GM10847 (cell line): Measurements from ENCODE around the gene XYLT1.

Experiments used
- POLR2A ChIP-seq: IDR thresholded peaks from 2 replicates; pipeline ENCODE4 v1.6.1; 2011; ENCODE audit not compliant: insufficient read length; ENCODE audit errors: extremely low read depth

The XYLT1 gene

GRCh38 chr16:17177959-17178905 lies 292.5 kb downstream of the XYLT1 start:
- no peak for TF ChIP-seq POLR2A

GRCh38 chr16:17177242-17177958 lies 293.4 kb downstream of the XYLT1 start:
- no peak for TF ChIP-seq POLR2A

DNA sequence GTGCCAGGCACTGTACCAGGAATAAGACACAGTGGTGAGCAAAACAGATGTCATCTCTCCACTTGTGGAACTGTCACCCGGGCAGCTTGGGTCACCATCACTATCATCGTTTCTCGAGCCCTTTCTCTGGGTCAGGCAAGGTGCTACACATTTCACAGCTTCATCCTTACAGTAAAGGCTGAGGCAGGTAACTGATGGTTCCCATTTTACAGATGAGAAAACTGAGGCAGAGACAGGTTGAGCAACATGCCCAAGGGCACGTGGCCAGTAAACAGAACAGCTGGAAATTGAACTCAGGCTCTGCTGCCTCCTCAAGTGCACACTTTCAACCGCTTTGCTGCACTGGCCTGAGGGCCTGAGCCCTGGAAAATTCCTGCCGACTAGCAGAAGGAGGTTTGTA lies 294.6 kb downstream of the XYLT1 start:
- no peak for TF ChIP-seq POLR2A

DNA sequence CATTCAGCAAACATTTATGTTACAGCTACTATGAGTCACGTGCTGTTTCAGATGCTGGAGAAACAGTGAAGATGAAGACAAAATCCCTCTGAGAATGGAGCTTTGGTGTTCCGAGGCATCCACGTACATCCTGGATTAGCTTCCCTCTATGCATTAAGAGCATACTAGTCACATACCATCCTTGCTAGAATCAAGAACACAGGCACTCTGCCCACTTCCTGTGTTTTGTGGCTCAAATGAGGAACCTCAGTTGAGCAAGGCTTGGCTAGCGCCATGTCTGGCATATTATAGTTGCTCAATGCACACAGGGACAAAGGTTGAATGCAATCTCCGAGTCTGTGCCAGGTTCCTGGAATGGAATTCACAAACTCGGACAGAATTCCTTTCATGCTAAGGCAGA lies 297.5 kb downstream of the XYLT1 start:
- no peak for TF ChIP-seq POLR2A

DNA sequence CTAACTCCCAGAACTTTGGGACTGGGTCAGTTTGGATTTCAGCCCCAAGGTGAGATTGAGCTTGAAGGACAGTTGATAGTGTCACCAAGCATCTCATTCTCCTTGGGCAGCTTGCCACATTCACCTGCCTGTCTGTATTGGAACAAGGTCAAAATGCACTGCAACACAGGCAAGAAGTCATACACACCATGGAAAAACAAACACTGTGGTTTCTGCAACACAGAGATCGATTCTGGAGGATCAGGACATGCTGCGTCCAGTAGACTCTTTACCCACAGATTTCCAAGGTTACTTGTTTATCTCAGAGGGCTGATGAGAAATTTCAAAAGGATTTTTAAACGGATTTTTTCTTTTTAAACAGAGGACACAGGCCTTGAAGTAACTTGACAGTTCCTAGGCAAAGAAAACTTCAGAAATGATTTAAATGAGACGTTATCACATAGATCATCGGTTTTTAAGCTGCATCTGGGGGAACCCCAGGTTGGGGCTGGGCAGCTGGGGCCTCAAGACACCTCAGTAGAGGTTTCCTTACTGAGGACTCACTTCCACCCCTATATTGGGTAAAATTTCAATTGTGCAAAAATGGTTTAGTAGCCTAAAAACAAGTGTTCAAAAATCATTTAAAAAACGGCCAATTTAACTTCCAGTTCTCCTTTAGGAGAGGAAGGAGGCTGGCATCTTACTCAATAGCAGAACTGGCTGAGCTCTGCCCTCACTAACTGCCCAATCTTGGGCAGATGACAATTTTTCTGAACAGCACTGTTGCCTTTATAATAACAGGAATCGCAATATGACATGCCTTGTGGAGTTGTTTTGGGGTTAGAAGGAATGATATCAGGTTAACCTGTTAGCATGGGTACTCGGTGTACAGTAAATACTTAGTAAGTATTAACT lies 299.3 kb downstream of the XYLT1 start:
- no peak for TF ChIP-seq POLR2A

GRCh38 chr16:17170435-17170834 lies 300.3 kb downstream of the XYLT1 start:
- no peak for TF ChIP-seq POLR2A

DNA sequence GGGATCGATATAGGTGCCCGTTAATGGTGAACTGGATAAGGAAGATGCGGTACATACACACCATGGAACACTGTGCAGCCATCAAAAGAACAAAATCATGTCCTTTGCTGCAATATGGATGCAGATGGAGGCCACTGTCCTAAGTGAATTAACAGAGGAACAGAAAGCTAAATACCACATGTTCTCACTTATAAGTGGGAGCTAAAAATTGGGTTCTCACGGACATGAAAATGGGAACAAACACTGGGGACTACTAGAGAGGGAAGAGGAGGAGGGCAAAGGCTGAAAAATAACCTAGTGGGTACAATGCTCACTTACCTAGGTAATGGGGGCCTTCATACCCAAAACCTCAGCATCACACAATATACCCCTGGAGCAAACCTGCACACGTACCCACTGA lies 302.6 kb downstream of the XYLT1 start:
- no peak for TF ChIP-seq POLR2A

GRCh38 chr16:17166095-17166494 lies 304.7 kb downstream of the XYLT1 start:
- no peak for TF ChIP-seq POLR2A

DNA sequence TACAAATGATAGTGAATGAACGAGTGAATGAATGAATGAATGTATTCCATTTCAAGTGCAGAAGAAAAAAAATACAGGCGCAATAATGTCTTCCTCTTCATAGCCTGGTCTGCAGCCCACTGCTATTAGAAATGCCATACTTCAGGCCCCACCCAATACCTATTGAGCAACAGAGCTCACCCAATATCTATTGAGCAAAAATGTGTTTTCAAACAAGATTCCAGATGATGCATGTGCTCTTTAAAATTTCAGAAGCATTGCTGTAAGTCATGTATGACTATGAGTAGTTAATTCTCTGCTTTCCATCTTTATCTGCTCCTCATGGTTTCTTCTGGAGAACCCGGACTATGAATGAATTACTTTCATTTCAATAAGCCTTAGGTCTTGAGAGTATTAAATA lies 308.2 kb downstream of the XYLT1 start:
- no peak for TF ChIP-seq POLR2A

DNA sequence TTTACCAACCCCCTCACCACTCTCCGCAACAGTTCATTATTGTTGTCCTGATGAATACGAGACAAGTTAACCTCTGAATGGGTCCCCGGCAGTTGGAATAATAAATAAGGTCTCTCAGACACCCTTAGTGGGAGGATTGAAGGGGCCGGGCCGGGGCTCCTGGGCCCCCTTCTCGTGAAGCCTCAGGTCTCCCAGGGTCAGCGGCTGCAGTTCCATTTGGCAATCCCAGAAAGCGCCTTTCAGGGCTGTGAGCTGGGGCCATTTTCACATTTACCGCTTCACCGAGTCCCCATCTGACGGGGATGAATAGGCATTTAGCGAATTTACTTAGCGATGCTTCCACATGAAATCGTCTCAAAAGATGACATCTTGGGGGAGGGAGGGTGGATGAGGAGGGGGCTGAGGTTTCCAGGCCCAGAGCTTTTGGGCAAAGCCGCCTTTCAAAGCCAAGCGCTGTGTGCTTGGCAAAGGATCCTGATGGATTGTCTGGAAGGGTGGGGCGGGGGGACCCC lies 309.8 kb downstream of the XYLT1 start:
- no peak for TF ChIP-seq POLR2A

DNA sequence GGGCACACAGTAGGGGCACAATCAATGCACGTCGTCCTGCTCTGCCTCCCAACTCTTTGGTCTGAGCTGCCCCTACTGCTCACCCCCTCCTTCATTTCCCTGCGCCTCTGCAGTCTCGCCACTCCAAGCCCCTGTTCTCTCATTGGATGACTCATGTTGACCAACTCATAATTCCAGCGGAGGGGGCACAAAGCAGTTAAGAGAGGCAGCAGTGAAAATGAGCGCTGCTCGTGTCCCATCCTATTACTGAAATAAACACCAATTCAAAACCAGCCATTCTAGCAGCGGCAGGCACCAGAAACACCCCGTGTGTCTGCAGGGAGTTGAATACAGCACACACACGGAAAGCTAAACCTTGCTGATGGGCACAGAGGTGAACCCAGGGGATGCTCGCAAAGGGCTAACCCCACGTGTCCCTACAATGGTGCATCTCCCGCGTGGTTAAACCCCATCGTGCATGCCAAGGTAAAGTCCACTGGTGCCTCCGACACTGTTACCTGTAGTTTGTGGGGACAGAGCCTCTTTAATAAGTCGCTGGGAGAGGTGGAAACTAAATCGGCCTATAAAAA lies 310.4 kb downstream of the XYLT1 start:
- TF ChIP-seq POLR2A: no peak

- no peak for TF ChIP-seq POLR2A
Measured at GRCh38 chr16:17159617-17160016, 311.1 kb downstream of the XYLT1 start.

DNA sequence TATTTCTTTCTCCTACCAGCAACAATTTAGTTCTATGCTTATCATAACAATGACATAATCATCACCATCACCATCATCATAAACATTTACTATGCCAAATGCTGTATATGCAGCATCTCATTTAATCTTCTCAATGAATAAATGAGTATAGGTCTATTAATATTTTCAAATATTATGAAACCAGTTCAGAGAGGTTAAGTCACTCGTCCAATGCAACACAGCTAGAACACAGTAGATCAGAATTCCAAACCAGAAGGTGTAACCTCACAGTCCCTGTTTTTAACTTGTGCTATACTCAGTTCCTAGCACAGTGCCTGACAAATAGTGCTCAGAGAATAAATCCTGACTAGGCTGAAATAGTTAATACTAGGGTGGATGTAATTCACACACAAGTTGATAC lies 314.8 kb downstream of the XYLT1 start:
- TF ChIP-seq POLR2A: no peak

GRCh38 chr16:17155485-17155884 lies 315.3 kb downstream of the XYLT1 start:
- no peak for TF ChIP-seq POLR2A

DNA sequence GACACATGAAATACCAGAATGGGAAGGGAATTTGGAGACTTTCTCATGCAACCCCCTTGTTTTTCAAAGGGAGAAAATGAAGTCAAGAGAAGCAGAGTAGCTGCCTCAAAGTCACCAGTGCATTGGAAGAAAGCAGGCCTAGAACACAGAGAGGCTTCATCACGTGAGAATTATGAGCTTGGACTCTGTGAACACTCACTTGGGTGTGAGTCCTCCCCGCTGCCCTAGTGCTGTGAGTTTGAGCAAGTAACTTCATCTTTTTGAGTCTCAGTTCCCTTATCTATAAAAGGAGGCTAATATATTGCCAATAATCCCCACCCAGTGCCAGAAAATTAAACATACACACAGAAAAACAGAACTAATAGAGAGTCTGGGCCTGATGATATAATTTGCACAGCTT lies 315.8 kb downstream of the XYLT1 start:
- TF ChIP-seq POLR2A: no peak
